Measurements from ENCODE around the gene DGKB. TPM values are rescaled to one million over a fixed set of nuclear protein-coding genes. Genes with fewer than 3 reads are reported as not detected.

DGKB gene
- total RNA-seq, 1 experiment from 2014 or later = not detected

- intact Hi-C loops (cut with micrococcal nuclease; ENCODE audit: unreplicated experiment) = no loop called here
- BruUV-seq (replicated peaks) = no TSS peak
- H3K9me3 ChIP-seq (ENCODE audit: low read depth, low read length, poor library complexity, severe bottlenecking) = no peaks in the 10 kb centered on the region
- H3K4me3 ChIP-seq (ENCODE audit: low read depth, low read length, poor library complexity, severe bottlenecking) = no peak overlapping the region
- no peak overlapping the region for H3K27ac ChIP-seq (ENCODE audit: low read depth, low read length, poor library complexity, severe bottlenecking)
- TF ChIP-seq, protein P1, sequence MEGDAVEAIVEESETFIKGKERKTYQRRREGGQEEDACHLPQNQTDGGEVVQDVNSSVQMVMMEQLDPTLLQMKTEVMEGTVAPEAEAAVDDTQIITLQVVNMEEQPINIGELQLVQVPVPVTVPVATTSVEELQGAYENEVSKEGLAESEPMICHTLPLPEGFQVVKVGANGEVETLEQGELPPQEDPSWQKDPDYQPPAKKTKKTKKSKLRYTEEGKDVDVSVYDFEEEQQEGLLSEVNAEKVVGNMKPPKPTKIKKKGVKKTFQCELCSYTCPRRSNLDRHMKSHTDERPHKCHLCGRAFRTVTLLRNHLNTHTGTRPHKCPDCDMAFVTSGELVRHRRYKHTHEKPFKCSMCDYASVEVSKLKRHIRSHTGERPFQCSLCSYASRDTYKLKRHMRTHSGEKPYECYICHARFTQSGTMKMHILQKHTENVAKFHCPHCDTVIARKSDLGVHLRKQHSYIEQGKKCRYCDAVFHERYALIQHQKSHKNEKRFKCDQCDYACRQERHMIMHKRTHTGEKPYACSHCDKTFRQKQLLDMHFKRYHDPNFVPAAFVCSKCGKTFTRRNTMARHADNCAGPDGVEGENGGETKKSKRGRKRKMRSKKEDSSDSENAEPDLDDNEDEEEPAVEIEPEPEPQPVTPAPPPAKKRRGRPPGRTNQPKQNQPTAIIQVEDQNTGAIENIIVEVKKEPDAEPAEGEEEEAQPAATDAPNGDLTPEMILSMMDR (conservative IDR thresholded peaks at IDR 0.05; ENCODE audit: low read depth, low read length) = no peak
- TF ChIP-seq EZH2 (IDR thresholded peaks at IDR 0.05; ENCODE audit: borderline replicate concordance, low read depth, low read length, poor library complexity, severe bottlenecking) = no peak
- no peaks in the 10 kb centered on the region for H3K27me3 ChIP-seq (replicated peaks; ENCODE audit: insufficient read depth, low read depth, low read length, poor library complexity)
- CTCF ChIA-PET = no interaction called here
- DNase-seq (ENCODE audit: low spot score) = no peak
- H3K4me1 ChIP-seq (ENCODE audit: insufficient read depth, low read length, poor library complexity, severe bottlenecking) = no peaks in the 10 kb centered on the region
- no peaks in the 10 kb centered on the region for H3K36me3 ChIP-seq (ENCODE audit: insufficient read depth, low read length, poor library complexity, severe bottlenecking)
- POLR2A ChIA-PET (ENCODE audit: low non-redundant PET) = no interaction called here
These were observed 456.3 kb downstream of the DGKB start for GRCh38 chr7:14446219-14446618.

- no TSS peak for BruUV-seq (replicated peaks)
- intact Hi-C loops (cut with micrococcal nuclease; ENCODE audit: unreplicated experiment) = no loop called here
- Histone ChIP-seq H3K9me3 (ENCODE audit: low read depth, low read length, poor library complexity, severe bottlenecking) (no peaks in the 10 kb centered on the region), H3K4me3 (ENCODE audit: low read depth, low read length, poor library complexity, severe bottlenecking) (no peak overlapping the region), H3K4me1 (ENCODE audit: insufficient read depth, low read length, poor library complexity, severe bottlenecking) (no peaks in the 10 kb centered on the region), H3K27me3 (replicated peaks; ENCODE audit: insufficient read depth, low read depth, low read length, poor library complexity) (no peaks in the 10 kb centered on the region), H3K27ac (ENCODE audit: low read depth, low read length, poor library complexity, severe bottlenecking) (no peak overlapping the region), H3K36me3 (ENCODE audit: insufficient read depth, low read length, poor library complexity, severe bottlenecking) (no peaks in the 10 kb centered on the region)
- POLR2A ChIA-PET (ENCODE audit: low non-redundant PET) = no interaction called here
- TF ChIP-seq, protein P1 (conservative IDR thresholded peaks at IDR 0.05; ENCODE audit: low read depth, low read length) = no peak
- TF ChIP-seq EZH2 (IDR thresholded peaks at IDR 0.05; ENCODE audit: borderline replicate concordance, low read depth, low read length, poor library complexity, severe bottlenecking) = no peak
- DNase-seq (ENCODE audit: low spot score) = no peak
- CTCF ChIA-PET = no interaction called here
These were observed 464.2 kb downstream of the DGKB start for GRCh38 chr7:14438366-14438765.

GRCh38 chr7:14436878-14437277 is 465.7 kb downstream of the DGKB start:
- BruUV-seq (replicated peaks) = no TSS peak
- intact Hi-C loops (cut with micrococcal nuclease; ENCODE audit: unreplicated experiment) = no loop called here
- Histone ChIP-seq H3K27ac (ENCODE audit: low read depth, low read length, poor library complexity, severe bottlenecking) (no peak overlapping the region), H3K9me3 (ENCODE audit: low read depth, low read length, poor library complexity, severe bottlenecking) (no peaks in the 10 kb centered on the region), H3K36me3 (ENCODE audit: insufficient read depth, low read length, poor library complexity, severe bottlenecking) (no peaks in the 10 kb centered on the region), H3K4me3 (ENCODE audit: low read depth, low read length, poor library complexity, severe bottlenecking) (no peak overlapping the region), H3K27me3 (replicated peaks; ENCODE audit: insufficient read depth, low read depth, low read length, poor library complexity) (no peaks in the 10 kb centered on the region), H3K4me1 (ENCODE audit: insufficient read depth, low read length, poor library complexity, severe bottlenecking) (no peaks in the 10 kb centered on the region)
- DNase-seq (ENCODE audit: low spot score) = no peak
- TF ChIP-seq EZH2 (IDR thresholded peaks at IDR 0.05; ENCODE audit: borderline replicate concordance, low read depth, low read length, poor library complexity, severe bottlenecking) = no peak
- TF ChIP-seq, protein P1 (conservative IDR thresholded peaks at IDR 0.05; ENCODE audit: low read depth, low read length) = no peak
- ChIA-PET POLR2A (ENCODE audit: low non-redundant PET) (no interaction called here), CTCF (no interaction called here)
